ENCODE data around the gene VCL.
A peak's percentile ranks its signal among the peaks of the same experiment; 100 is the strongest.

Gene VCL

GRCh38 chr10:74150204-74150989 is 152.5 kb downstream of the VCL start, which contains the start of gene AP3M1:
Gene AP3M1 (minus strand): TSS chr10:74150828. CDS start chr10:74138379, 12,449 bp downstream.
- Histone ChIP-seq H3K9ac (ENCODE audit: insufficient read length) (peak within 1 kb of the TSS; percentile 93), H3K4me3 (peak within 1 kb of the TSS; percentile 89), H3K27ac (peak within 1 kb of the TSS; percentile 96), H3K9me3 (ENCODE audit: low read depth, low read length) (no peaks in the 10 kb centered on the region), H3K36me3 (ENCODE audit: insufficient read depth, low read length) (no peaks in the 10 kb centered on the region)
- no peak for DNase-seq (ENCODE audit: low read depth, low spot score)
- TF ChIP-seq POLR2AphosphoS5 (IDR thresholded peaks at IDR 0.05; ENCODE audit: borderline replicate concordance, low read depth, low read length): 0 out of 2 replicates have a peak, but pooled peaks have one; percentile 9
- TF ChIP-seq FOXP2 (optimal IDR thresholded peaks at IDR 0.05; ENCODE audit: control extremely low read depth, extremely low read length, insufficient read depth): no peak

GRCh38 chr10:74150990-74151878 is 153.3 kb downstream of the VCL start, which contains the start of gene ADK:
Gene ADK (plus strand): TSS chr10:74151221. CDS start chr10:74151279, 58 bp downstream.
- peak within 1 kb of the TSS; percentile 93 for H3K9ac ChIP-seq (ENCODE audit: insufficient read length)
- peak; percentile 83 for DNase-seq (ENCODE audit: low read depth, low spot score)
- TF ChIP-seq EZH2 (IDR thresholded peaks at IDR 0.05): no peak
- no peak for TF ChIP-seq FOXP2 (optimal IDR thresholded peaks at IDR 0.05; ENCODE audit: control extremely low read depth, extremely low read length, insufficient read depth)
- TF ChIP-seq POLR2AphosphoS5 (IDR thresholded peaks at IDR 0.05; ENCODE audit: borderline replicate concordance, low read depth, low read length): no peak; the same call in 1 of the 2 replicates

GRCh38 chr10:74151879-74152722 is 154.2 kb downstream of the VCL start:
- TF ChIP-seq POLR2AphosphoS5 (IDR thresholded peaks at IDR 0.05; ENCODE audit: borderline replicate concordance, low read depth, low read length): no peak
- TF ChIP-seq FOXP2 (optimal IDR thresholded peaks at IDR 0.05; ENCODE audit: control extremely low read depth, extremely low read length, insufficient read depth): no peak
- no peak for TF ChIP-seq EZH2 (IDR thresholded peaks at IDR 0.05)
- Histone ChIP-seq H3K9me3 (ENCODE audit: low read depth, low read length) (no peaks in the 10 kb centered on the region), H3K4me3 (peak overlapping the region; percentile 89), H3K27ac (no peak overlapping the region), H3K9ac (ENCODE audit: insufficient read length) (peak overlapping the region; percentile 65), H3K36me3 (ENCODE audit: insufficient read depth, low read length) (no peaks in the 10 kb centered on the region)
- DNase-seq (ENCODE audit: low read depth, low spot score): no peak

More at GRCh38 chr10:74150990-74151878, 153.3 kb downstream of the VCL start, which contains the start of gene ADK:
- Histone ChIP-seq H3K4me3 (peak within 1 kb of the TSS; percentile 89), H3K36me3 (ENCODE audit: insufficient read depth, low read length) (no peaks in the 10 kb centered on the region), H3K27ac (peak within 1 kb of the TSS; percentile 96), H3K9me3 (ENCODE audit: low read depth, low read length) (no peaks in the 10 kb centered on the region)

GRCh38 chr10:74153123-74153522 is 155.2 kb downstream of the VCL start:
- no peaks in the 10 kb centered on the region for H3K36me3 ChIP-seq (ENCODE audit: insufficient read depth, low read length)
- H3K9ac ChIP-seq (ENCODE audit: insufficient read length): no peak overlapping the region
- TF ChIP-seq FOXP2 (optimal IDR thresholded peaks at IDR 0.05; ENCODE audit: control extremely low read depth, extremely low read length, insufficient read depth): no peak
- no peak for TF ChIP-seq POLR2AphosphoS5 (IDR thresholded peaks at IDR 0.05; ENCODE audit: borderline replicate concordance, low read depth, low read length)
- H3K9me3 ChIP-seq (ENCODE audit: low read depth, low read length): no peaks in the 10 kb centered on the region
- no peak for DNase-seq (ENCODE audit: low read depth, low spot score)
- no peak overlapping the region for H3K4me3 ChIP-seq
- no peak overlapping the region for H3K27ac ChIP-seq

- TF ChIP-seq POLR2AphosphoS5 (IDR thresholded peaks at IDR 0.05; ENCODE audit: borderline replicate concordance, low read depth, low read length): no peak
- no peak for TF ChIP-seq FOXP2 (optimal IDR thresholded peaks at IDR 0.05; ENCODE audit: control extremely low read depth, extremely low read length, insufficient read depth)
- no peak for TF ChIP-seq EZH2 (IDR thresholded peaks at IDR 0.05)
- no peaks in the 10 kb centered on the region for H3K9me3 ChIP-seq (ENCODE audit: low read depth, low read length)
- no peaks in the 10 kb centered on the region for H3K36me3 ChIP-seq (ENCODE audit: insufficient read depth, low read length)
- DNase-seq (ENCODE audit: low read depth, low spot score): no peak
- no peak overlapping the region for H3K27ac ChIP-seq
- H3K9ac ChIP-seq (ENCODE audit: insufficient read length): no peak overlapping the region
- no peak overlapping the region for H3K4me3 ChIP-seq
Observed at GRCh38 chr10:74153676-74154075, 155.8 kb downstream of the VCL start.

- Histone ChIP-seq H3K27ac (no peak overlapping the region), H3K9me3 (ENCODE audit: low read depth, low read length) (no peaks in the 10 kb centered on the region), H3K9ac (ENCODE audit: insufficient read length) (no peak overlapping the region), H3K36me3 (ENCODE audit: insufficient read depth, low read length) (no peaks in the 10 kb centered on the region), H3K4me3 (no peak overlapping the region)
- TF ChIP-seq POLR2AphosphoS5 (IDR thresholded peaks at IDR 0.05; ENCODE audit: borderline replicate concordance, low read depth, low read length): no peak
- DNase-seq (ENCODE audit: low read depth, low spot score): no peak
Observed at GRCh38 chr10:74156919-74157289, 159.0 kb downstream of the VCL start.

GRCh38 chr10:74160013-74160412 is 162.1 kb downstream of the VCL start:
- H3K9me3 ChIP-seq (ENCODE audit: low read depth, low read length): no peaks in the 10 kb centered on the region
- H3K4me3 ChIP-seq: no peak overlapping the region
- DNase-seq (ENCODE audit: low read depth, low spot score): no peak
- no peak overlapping the region for H3K27ac ChIP-seq
- no peak overlapping the region for H3K9ac ChIP-seq (ENCODE audit: insufficient read length)
- no peaks in the 10 kb centered on the region for H3K36me3 ChIP-seq (ENCODE audit: insufficient read depth, low read length)
- TF ChIP-seq POLR2AphosphoS5 (IDR thresholded peaks at IDR 0.05; ENCODE audit: borderline replicate concordance, low read depth, low read length): no peak
- TF ChIP-seq FOXP2 (optimal IDR thresholded peaks at IDR 0.05; ENCODE audit: control extremely low read depth, extremely low read length, insufficient read depth): no peak
- no peak for TF ChIP-seq EZH2 (IDR thresholded peaks at IDR 0.05)

Measured in SK-N-MC (cell line).